Large intestine (tissue), 3 donors: ENCODE measurements around the gene DSP. TPM values are rescaled to one million over a fixed set of nuclear protein-coding genes. Genes with fewer than 3 reads are reported as not detected.

Experiments used
- DNase-seq, 2 donors: peaks; one replicate each; pipeline versions ENCODE4 v3.0.0 to v3.0.0-alpha.2; 2013
- H3K27ac ChIP-seq: one replicate; pipeline ENCODE4 v1.5.1; 2013; ENCODE audit warnings: low read length
- H3K27me3 ChIP-seq: 2 replicates; pipeline ENCODE4 v1.6.1; 2013; ENCODE audit warnings: low read length; ENCODE audit not compliant: control insufficient read depth, insufficient read depth
- H3K36me3 ChIP-seq: 2 replicates; pipeline ENCODE4 v1.6.1; 2013; ENCODE audit warnings: low read length; ENCODE audit not compliant: control insufficient read depth, insufficient read depth
- H3K4me1 ChIP-seq: one replicate; pipeline ENCODE4 v1.6.1; 2013; ENCODE audit warnings: low read length; ENCODE audit not compliant: control insufficient read depth, insufficient read depth
- H3K4me3 ChIP-seq: one replicate; pipeline ENCODE4 v1.5.1; 2013; ENCODE audit warnings: low read length
- H3K9me3 ChIP-seq: one replicate; pipeline ENCODE4 v1.6.1; 2013; ENCODE audit warnings: mild to moderate bottlenecking, low read depth, low read length, moderate library complexity; ENCODE audit not compliant: control insufficient read depth
- WGBS: methylation state at CpG from one replicate; pipeline ENCODE4 v1.1.5; 2013; ENCODE audit warnings: low lambda C conversion rate; ENCODE audit not compliant: insufficient coverage; 5-methylcytosine and 5-hydroxymethylcytosine counted together
- polyA plus RNA-seq: library from polyadenylated mRNA; unstranded; fragments of 120-200 nt; gene quantifications from one replicate; pipeline ENCODE4 v1.2.1, GENCODE V29; 2013

The DSP gene
- polyA plus RNA-seq, 1 donor, result 153 TPM

DNA sequence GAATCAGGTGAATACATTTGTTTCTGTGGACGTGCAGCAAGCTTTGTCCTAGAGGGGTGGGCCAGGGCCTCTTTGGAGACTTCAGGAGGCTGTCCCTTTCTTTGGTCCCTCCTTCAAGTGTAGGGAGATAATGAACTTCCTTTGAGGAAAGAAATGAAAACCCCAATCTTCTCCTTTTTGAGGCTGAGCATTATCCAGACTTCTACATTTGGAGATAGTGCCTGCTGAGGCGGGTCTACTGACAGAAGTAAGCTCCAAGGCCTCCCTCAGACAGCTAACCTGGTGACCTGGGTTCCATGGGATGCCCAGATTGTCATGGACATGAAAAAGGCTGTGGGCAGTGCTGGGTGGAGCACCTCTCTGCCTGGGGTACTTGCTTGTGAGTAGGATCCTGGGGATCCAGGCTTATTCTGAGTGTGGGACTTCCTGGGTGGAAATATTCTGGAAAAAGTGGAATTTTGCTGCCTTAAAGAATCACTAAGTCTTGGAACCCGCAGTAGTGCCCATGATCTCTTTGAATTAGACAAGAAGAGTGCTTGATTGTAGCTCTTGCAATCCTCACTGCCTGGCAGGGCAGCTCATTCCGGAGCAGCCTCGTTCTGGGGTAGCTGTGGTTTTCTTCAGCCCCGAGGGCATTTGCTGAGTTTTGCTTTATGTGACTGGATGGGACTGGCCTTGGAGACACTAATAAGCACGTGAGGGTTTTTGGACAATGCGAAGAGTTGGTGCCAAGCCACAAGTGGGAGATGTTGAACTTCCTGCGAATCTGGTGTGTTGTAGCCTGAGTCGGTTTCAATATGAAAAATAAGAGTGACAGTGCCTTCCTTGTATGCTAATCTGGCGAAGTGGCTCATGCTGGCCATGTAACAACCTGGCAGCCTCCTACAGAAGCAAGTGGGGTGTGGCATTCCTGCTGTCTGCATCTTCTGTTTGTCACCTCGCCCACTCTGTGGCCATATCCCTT lies 76.6 kb downstream of the DSP start:
- Histone ChIP-seq H3K27me3 (no peaks in the 10 kb centered on the region), H3K9me3 (no peaks in the 10 kb centered on the region), H3K4me1 (no peaks in the 10 kb centered on the region), H3K36me3 (peaks cover 3% of the 10 kb centered on the region), H3K4me3 (no peak overlapping the region), H3K27ac (no peak overlapping the region)
- no CpG with 5 or more reads among the region's 12 CpGs for WGBS
- no peak for DNase-seq

GRCh38 chr6:7621761-7622160 lies 80.3 kb downstream of the DSP start:
- no peaks in the 10 kb centered on the region for H3K9me3 ChIP-seq
- no peak overlapping the region for H3K27ac ChIP-seq
- H3K36me3 ChIP-seq, result no peaks in the 10 kb centered on the region
- H3K27me3 ChIP-seq, result no peaks in the 10 kb centered on the region
- WGBS, result no CpG with 5 or more reads among the region's 5 CpGs
- no peak overlapping the region for H3K4me3 ChIP-seq
- H3K4me1 ChIP-seq, result no peaks in the 10 kb centered on the region
- DNase-seq, result no peak

DNA sequence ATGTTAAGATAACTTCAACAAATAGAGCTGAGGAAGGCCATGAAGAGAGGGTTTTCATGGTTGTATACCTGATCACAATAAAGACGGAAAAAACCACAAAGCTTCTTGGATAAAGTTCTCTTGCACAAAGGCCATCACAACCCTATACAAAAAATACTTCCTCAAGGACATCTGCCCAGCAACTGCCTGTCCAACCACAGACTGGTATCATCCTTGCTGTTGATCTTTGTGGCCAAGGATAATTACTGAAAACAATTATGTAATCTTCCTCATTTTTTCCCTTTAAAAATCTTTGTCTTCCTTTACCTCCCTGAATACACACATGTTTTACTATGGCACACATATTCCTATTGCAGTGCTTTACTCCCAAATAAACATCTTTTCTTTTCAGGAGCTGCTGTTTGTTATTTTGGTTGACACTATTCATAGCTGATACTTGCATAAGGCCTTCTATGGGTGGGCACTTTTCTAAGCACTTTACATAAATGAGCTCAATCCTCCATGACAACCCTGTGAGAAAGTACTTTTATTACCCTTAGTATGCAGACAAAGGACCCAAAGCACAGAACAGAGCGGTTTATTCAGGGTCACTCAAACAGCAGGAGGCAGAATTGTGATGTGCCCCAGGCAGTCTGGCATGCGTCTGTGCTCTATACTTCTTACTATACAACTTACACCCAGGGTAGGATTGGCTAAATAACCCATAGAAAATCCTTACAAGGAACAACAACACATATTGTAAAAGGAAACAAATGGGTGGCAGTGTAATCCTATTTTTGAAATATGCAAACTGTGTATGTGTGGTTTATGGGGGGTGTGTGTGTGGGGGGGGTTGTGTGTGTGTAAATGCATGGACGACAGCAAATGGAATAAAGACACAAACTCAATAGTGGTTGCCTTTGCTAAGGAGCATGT lies 83.6 kb downstream of the DSP start:
- H3K9me3 ChIP-seq, result no peaks in the 10 kb centered on the region
- H3K27me3 ChIP-seq, result no peaks in the 10 kb centered on the region
- H3K4me3 ChIP-seq, result no peak overlapping the region
- no peak for DNase-seq
- H3K27ac ChIP-seq, result no peak overlapping the region
- no peaks in the 10 kb centered on the region for H3K36me3 ChIP-seq
- H3K4me1 ChIP-seq, result no peaks in the 10 kb centered on the region
- no CpG with 5 or more reads among the region's 4 CpGs for WGBS

DNA sequence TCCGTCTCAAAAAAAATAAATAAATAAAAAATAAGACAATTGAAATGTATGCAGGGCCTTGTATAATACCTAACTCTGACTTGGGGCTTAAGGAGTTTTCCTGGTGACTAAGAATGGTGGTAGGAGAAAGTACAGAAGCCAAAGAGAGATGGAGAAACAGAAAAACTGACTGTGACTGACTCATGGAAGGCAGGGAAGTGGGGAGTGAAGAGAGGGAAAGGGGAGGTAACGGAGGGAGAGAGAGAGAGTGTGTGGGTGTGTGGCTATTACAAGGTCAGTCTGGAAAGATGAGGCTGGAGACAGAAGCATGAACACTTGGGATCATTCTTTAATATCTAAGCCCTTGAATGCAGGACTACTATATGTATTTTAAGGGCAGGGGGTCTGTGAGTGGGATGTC lies 87.0 kb downstream of the DSP start:
- WGBS, result no CpG with 5 or more reads among the region's 2 CpGs
- no peak overlapping the region for H3K4me3 ChIP-seq
- no peaks in the 10 kb centered on the region for H3K36me3 ChIP-seq
- H3K4me1 ChIP-seq, result no peaks in the 10 kb centered on the region
- DNase-seq, result no peak
- no peaks in the 10 kb centered on the region for H3K9me3 ChIP-seq
- no peaks in the 10 kb centered on the region for H3K27me3 ChIP-seq
- H3K27ac ChIP-seq, result no peak overlapping the region

DNA sequence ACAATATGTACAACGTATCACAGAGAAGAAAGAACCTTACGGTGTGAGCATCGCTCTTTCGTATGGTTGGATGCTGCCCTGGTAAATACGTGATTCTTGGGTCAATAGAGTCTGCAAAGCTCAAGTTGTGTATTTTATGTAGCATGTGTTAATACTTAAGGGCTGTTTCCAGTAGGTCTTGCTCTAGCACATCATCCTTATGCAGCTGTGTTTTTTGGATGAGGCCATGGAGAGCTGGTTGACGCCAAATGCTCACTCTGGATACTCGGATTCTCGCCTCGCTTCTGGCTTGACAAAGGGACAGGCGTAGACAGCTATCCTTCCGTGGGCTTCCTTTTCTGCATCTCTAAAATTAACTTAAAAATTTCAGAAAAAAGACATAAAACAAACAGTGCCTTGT lies 87.4 kb downstream of the DSP start:
- no CpG with 5 or more reads among the region's 11 CpGs for WGBS
- Histone ChIP-seq H3K27me3 (no peaks in the 10 kb centered on the region), H3K27ac (no peak overlapping the region), H3K36me3 (no peaks in the 10 kb centered on the region), H3K9me3 (no peaks in the 10 kb centered on the region), H3K4me3 (no peak overlapping the region), H3K4me1 (no peaks in the 10 kb centered on the region)
- no peak for DNase-seq

GRCh38 chr6:7629321-7629720 lies 87.8 kb downstream of the DSP start:
- Histone ChIP-seq H3K4me1 (no peaks in the 10 kb centered on the region), H3K27me3 (no peaks in the 10 kb centered on the region), H3K36me3 (no peaks in the 10 kb centered on the region), H3K9me3 (no peaks in the 10 kb centered on the region), H3K4me3 (no peak overlapping the region), H3K27ac (no peak overlapping the region)
- no peak for DNase-seq
- 68% methylated on average over 2 of the region's 2 CpGs for WGBS

DNA sequence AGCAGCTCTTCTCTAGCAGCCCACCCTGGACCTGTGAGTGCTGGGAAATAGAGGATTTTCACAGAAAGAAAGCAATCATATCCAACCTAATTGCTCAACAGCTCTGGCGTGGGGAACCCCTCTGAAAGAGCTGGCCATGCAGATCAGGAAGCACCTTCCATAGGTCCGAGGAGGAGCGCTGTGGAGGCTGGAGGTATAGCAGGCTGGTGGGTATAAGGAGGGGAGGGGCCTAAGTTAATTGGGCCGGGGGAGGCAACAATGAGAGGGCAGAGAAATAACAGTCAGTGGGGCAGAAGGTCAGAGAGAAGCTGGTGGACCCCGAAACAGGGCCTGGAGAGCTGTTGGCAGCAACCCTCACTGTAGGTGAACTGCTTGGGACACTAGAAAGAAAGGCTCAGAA lies 89.3 kb downstream of the DSP start:
- Histone ChIP-seq H3K4me3 (no peak overlapping the region), H3K27ac (no peak overlapping the region), H3K4me1 (no peaks in the 10 kb centered on the region), H3K27me3 (no peaks in the 10 kb centered on the region), H3K9me3 (no peaks in the 10 kb centered on the region), H3K36me3 (no peaks in the 10 kb centered on the region)
- DNase-seq, result no peak
- WGBS, result no CpG with 5 or more reads among the region's 5 CpGs

- DNase-seq, result no peak
- no peak overlapping the region for H3K4me3 ChIP-seq
- no peaks in the 10 kb centered on the region for H3K36me3 ChIP-seq
- H3K27me3 ChIP-seq, result no peaks in the 10 kb centered on the region
- 14% methylated on average over 1 of the region's 5 CpGs for WGBS
- H3K4me1 ChIP-seq, result no peaks in the 10 kb centered on the region
- no peak overlapping the region for H3K27ac ChIP-seq
- no peaks in the 10 kb centered on the region for H3K9me3 ChIP-seq
Observed at GRCh38 chr6:7631466-7631865, 90.0 kb downstream of the DSP start.

DNA sequence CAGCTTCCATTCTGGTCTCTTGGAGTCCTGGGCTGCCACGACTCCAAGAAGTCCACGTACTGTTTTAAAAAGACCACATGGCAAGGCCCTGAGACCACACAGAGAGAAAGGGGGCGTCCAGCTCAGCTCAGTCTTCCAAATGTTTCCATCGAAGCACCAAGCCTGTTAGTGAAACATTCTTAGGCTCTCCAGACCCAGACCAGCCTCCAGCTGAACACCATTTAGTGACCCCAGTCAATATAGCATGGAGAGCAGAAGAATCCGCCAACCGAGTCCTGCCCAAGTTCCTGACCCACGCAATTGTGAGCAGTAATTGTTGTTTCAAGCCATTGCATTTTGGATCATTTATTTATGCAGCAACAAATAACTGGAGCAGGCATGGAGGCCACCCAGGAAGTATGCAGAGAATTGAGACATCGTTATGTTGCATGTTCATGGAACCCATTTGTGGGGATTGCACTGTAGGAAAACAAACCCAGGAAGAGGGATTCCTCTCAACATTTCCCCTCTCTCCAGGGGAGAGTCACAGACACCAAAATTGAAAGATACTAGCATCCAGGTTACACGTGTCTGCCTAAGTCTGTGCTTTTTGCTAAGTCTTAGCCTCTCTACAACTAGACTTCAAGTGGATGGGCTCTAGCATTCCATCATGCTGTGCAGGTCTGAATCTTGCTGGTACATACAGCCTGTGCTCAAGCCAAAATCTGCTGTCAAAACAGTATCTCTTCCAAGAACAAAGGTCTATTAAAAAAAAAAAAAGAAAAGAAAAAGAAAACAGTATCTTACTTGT lies 91.2 kb downstream of the DSP start:
- WGBS, result no CpG with 5 or more reads among the region's 9 CpGs
- no peak overlapping the region for H3K27ac ChIP-seq
- DNase-seq, result no peak

GRCh38 chr6:7633361-7633760 lies 91.9 kb downstream of the DSP start:
- Histone ChIP-seq H3K4me1 (no peaks in the 10 kb centered on the region), H3K4me3 (no peak overlapping the region), H3K27ac (no peak overlapping the region), H3K27me3 (no peaks in the 10 kb centered on the region), H3K36me3 (no peaks in the 10 kb centered on the region), H3K9me3 (no peaks in the 10 kb centered on the region)
- WGBS, result no CpG with 5 or more reads among the region's 4 CpGs
- DNase-seq, result no peak

More for the DNA sequence above, 91.2 kb downstream of the DSP start:
- Histone ChIP-seq H3K4me1 (no peaks in the 10 kb centered on the region), H3K4me3 (no peak overlapping the region), H3K9me3 (no peaks in the 10 kb centered on the region), H3K36me3 (no peaks in the 10 kb centered on the region), H3K27me3 (no peaks in the 10 kb centered on the region)
